Fibroblast of mammary gland (primary cell): ENCODE measurements around the gene NCOA4.
"Not testable (repeated sequence)": the region's sequence is repeated elsewhere in the genome, so short reads cannot be mapped to it uniquely, and the experiment has no call there.

Experiments
- DNase-seq: peaks from one replicate; pipeline ENCODE4 v3.0.0-alpha.2; 2010; ENCODE audit warnings: low read depth
- H3K4me3 ChIP-seq: 2 replicates; pipeline ENCODE4 v1.5.1; 2011; ENCODE audit warnings: low read depth, mild to moderate bottlenecking, low read length, moderate library complexity; ENCODE audit not compliant: control insufficient read depth
- CTCF ChIP-seq: conservative IDR thresholded peaks from 2 replicates; pipeline ENCODE4 v1.5.1; 2011; ENCODE audit warnings: low read depth, low read length, inconsistent platforms; ENCODE audit not compliant: control insufficient read depth, insufficient read depth

NCOA4 gene

GRCh38 chr10:46014206-46014605 is 16.2 kb downstream of the NCOA4 start:
- H3K4me3 ChIP-seq = no peak overlapping the region
- DNase-seq = no peak
- TF ChIP-seq CTCF = no peak

GRCh38 chr10:46012746-46013145 is 17.7 kb downstream of the NCOA4 start:
- H3K4me3 ChIP-seq = no peak overlapping the region
- no peak for TF ChIP-seq CTCF
- no peak for DNase-seq

- peak; percentile 82 for DNase-seq
- TF ChIP-seq CTCF = no peak
- no peak overlapping the region for H3K4me3 ChIP-seq
These were observed 24.2 kb downstream of the NCOA4 start for GRCh38 chr10:46006219-46006618.

GRCh38 chr10:46005383-46005782 is 25.0 kb downstream of the NCOA4 start:
- H3K4me3 ChIP-seq = no peak overlapping the region
- no peak for TF ChIP-seq CTCF
- DNase-seq = no peak

GRCh38 chr10:46004963-46005362 is 25.5 kb downstream of the NCOA4 start:
- no peak for DNase-seq
- no peak for TF ChIP-seq CTCF
- no peak overlapping the region for H3K4me3 ChIP-seq

GRCh38 chr10:46002916-46003693 is 27.3 kb downstream of the NCOA4 start:
- no peak for TF ChIP-seq CTCF
- H3K4me3 ChIP-seq = no peak overlapping the region
- DNase-seq = peak; percentile 49

GRCh38 chr10:46002189-46002687 is 28.2 kb downstream of the NCOA4 start:
- H3K4me3 ChIP-seq, DNase-seq: not testable (repeated sequence)
